Neuron (in vitro differentiated cells): ENCODE results near the gene RHOF.

ENCODE experiments used
- H2AFZ ChIP-seq: one replicate; pipeline ENCODE4 v1.6.1; 2013; ENCODE audit warnings: low read depth, mild to moderate bottlenecking, inconsistent platforms, low read length, moderate library complexity
- H3K27me3 ChIP-seq: one replicate; pipeline ENCODE4 v1.6.1; 2013; ENCODE audit warnings: low read length; ENCODE audit not compliant: insufficient read depth
- H3K36me3 ChIP-seq: one replicate; pipeline ENCODE4 v1.6.1; 2013; ENCODE audit warnings: low read length; ENCODE audit not compliant: insufficient read depth
- H3K4me1 ChIP-seq: one replicate; pipeline ENCODE4 v1.6.1; 2013; ENCODE audit warnings: low read length; ENCODE audit not compliant: insufficient read depth
- H3K4me3 ChIP-seq: 2 replicates; pipeline ENCODE4 v1.5.1; 2013; ENCODE audit warnings: mild to moderate bottlenecking, low read length, moderate library complexity
- H3K9me3 ChIP-seq: one replicate; pipeline ENCODE4 v1.6.1; 2013; ENCODE audit warnings: low read length

The RHOF gene

DNA sequence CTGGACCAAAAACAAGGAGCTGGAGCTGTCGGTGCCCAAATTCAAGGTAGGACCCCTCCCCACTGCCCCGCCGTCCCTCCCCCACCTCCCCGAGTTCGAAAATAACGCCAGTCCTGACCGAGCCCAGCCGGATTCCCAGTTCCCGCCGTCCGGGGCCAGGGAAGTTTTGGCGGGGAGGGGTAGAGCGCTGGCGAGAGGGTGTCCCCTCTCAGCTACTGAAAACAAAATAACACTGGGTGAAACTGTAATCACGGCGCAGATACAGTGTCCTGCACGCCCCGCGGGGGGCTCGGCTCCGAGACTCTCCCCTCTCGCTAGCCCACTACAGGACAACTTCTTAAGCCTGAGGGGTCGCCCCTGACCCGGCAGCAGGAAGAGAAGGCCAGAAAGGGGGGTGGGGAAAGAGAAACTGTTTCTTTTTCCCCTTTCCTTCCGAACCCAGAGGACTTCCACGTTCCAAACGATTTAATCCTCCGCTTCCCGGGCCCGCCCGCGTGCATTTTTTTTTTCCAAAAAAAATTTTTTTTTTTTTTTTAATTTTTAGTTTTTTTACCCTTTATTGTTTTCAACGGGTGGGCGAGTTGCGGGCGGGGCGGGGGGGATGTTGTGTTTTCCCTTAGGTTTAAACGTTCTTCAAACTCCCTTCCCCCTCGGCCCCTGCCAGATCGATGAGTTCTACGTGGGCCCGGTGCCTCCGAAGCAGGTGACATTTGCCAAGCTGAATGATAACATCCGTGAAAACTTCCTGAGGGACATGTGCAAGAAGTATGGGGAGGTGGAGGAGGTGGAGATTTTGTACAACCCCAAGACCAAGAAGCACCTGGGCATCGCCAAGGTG lies 11.9 kb upstream of the RHOF start:
- peaks cover 24% of the 10 kb centered on the region for H3K36me3 ChIP-seq
- no peak overlapping the region for H2AFZ ChIP-seq

DNA sequence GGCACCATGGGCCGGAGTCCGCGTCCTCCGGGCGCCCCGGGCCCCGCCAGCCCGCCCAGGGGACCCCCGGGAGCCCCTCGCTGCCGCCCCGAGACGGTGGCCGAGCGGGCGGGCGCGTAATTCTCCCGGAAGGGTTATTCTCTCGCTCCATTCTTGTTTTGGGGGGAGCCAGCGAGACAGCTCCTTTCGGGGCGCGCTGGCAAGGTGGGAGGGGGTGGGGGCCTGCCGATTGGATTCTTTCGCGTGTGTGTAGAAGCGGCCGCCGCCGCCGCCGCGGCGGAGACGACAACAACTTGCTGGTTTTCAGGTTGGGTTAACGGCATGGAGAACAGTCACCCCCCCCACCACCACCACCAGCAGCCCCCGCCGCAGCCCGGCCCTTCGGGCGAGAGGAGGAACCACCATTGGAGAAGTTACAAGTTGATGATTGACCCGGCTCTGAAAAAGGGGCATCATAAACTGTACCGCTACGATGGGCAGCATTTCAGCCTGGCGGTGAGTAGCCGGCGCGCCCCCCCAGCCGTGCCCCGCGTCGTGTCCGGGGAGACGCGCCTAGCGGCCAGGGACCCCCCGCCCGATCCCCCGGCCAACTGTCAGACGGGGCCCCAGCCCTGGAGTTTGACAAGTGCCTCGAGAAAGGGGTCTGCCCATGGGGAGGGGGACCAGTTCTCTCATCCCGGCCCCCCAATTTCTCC lies 11.1 kb upstream of the RHOF start:
- Histone ChIP-seq H3K36me3 (peaks cover 16% of the 10 kb centered on the region), H3K27me3 (no peaks in the 10 kb centered on the region), H3K4me3 (peak overlapping the region; percentile 88), H2AFZ (no peak overlapping the region), H3K9me3 (no peaks in the 10 kb centered on the region), H3K4me1 (peaks cover 31% of the 10 kb centered on the region)

More for the DNA sequence above, 11.9 kb upstream of the RHOF start:
- H3K4me1 ChIP-seq = peaks cover 29% of the 10 kb centered on the region
- no peaks in the 10 kb centered on the region for H3K27me3 ChIP-seq
- peak overlapping the region; percentile 88 for H3K4me3 ChIP-seq
- H3K9me3 ChIP-seq = no peaks in the 10 kb centered on the region

DNA sequence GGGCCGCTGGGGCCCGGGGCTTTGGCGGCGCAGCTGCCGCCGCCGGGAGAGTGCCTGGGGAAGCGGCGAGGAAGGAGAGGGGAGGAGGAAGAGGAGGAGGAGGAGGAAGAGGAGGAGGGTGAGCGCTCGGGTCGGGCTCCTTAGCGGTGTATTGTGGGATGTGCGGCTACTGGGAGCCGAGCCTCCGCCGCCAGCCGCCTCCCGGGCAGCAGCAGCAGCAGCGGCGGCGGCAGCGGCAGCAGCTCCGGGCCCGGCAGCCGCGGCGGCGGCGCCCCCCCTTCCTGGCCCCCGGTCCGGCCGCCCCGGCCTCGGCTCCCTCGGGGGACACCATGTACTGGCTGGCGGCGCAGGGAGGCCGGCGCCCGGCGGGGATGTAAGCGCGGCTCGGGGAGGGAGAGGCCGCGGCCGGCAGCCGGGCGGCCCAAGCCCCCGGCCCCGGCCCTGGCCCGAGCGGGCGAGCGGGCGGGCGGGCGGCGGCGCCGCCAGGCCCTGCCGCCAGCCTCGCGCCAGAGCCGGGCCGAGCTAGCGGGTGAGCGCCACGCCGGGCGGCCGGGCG lies 10.5 kb upstream of the RHOF start, which contains the start of gene SETD1B:
Gene SETD1B, plus strand, starts transcription at position 149 of the 556 bp plus-strand sequence. CDS start 729 bp downstream, outside the sequence.
- no peaks in the 10 kb centered on the region for H3K27me3 ChIP-seq
- no peak within 1 kb of the TSS for H2AFZ ChIP-seq
- H3K4me3 ChIP-seq = peak within 1 kb of the TSS; percentile 88
- H3K36me3 ChIP-seq = peaks cover 14% of the 10 kb centered on the region
- no peaks in the 10 kb centered on the region for H3K9me3 ChIP-seq
- H3K4me1 ChIP-seq = peaks cover 36% of the 10 kb centered on the region

DNA sequence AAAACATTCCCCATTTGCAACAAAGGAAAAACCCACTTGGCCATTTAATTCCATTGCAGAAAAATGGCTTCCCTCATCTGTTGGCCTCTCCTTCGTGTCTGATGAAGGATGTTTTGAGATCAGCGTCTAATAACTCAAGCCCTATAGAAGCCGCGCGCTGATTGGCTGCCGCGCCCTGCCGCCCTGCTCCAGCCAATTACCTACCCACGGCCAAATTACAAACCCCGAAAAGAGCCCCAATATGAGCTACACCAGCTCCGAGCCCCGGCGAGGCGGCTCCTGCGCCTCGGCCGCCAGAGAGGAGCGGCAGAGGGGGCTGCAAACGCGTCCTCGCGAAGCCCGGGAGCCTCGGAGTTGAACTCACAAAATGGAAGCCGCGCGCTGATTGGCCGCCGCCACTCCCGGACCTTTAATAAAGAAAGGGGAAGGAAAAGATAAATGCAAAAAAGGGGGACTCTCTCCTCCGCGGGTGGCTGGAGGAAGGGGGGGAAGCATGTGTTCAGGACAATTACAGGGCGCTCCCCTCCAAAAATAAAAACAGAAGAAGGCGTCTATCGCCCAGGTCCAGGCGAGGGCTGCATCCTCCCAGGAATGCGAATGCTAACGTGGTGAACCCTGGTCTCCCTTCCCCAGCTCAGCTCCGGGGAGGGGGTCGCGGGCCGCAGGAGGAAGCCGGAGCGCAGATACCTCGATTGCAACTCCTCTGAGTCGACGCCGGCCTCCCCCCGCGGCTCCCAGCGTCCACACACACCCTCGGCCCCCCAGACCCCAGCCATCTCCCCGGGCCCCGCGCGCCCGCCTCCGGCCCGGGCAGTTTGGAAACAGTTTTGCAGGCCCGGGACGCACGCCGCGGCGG lies 9.6 kb upstream of the RHOF start:
- peaks cover 16% of the 10 kb centered on the region for H3K36me3 ChIP-seq
- peak overlapping the region; percentile 88 for H3K4me3 ChIP-seq
- no peak overlapping the region for H2AFZ ChIP-seq

DNA sequence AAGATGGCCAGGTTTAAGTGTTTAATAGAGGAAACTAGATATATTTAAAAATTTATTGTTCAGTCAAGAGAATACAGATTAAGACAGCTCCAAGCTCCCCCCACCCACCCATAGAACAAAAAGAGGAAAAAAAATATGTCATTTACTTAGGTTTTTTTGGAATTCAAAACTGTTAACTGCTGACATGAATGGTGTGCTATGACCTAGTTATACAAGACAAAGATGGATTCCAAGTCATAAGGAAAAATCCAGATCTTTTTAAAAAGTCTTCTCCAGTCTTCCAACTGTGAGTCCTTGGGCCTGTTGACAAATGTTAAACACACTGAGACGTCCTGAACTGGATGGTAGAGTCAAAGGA lies 9.0 kb upstream of the RHOF start:
- H3K27me3 ChIP-seq = no peaks in the 10 kb centered on the region
- no peak overlapping the region for H2AFZ ChIP-seq
- H3K4me1 ChIP-seq = peaks cover 51% of the 10 kb centered on the region
- peaks cover 19% of the 10 kb centered on the region for H3K36me3 ChIP-seq
- H3K9me3 ChIP-seq = no peaks in the 10 kb centered on the region
- H3K4me3 ChIP-seq = peak overlapping the region; percentile 88

More for the DNA sequence above, 9.6 kb upstream of the RHOF start:
- H3K9me3 ChIP-seq = no peaks in the 10 kb centered on the region
- peaks cover 45% of the 10 kb centered on the region for H3K4me1 ChIP-seq
- H3K27me3 ChIP-seq = no peaks in the 10 kb centered on the region

DNA sequence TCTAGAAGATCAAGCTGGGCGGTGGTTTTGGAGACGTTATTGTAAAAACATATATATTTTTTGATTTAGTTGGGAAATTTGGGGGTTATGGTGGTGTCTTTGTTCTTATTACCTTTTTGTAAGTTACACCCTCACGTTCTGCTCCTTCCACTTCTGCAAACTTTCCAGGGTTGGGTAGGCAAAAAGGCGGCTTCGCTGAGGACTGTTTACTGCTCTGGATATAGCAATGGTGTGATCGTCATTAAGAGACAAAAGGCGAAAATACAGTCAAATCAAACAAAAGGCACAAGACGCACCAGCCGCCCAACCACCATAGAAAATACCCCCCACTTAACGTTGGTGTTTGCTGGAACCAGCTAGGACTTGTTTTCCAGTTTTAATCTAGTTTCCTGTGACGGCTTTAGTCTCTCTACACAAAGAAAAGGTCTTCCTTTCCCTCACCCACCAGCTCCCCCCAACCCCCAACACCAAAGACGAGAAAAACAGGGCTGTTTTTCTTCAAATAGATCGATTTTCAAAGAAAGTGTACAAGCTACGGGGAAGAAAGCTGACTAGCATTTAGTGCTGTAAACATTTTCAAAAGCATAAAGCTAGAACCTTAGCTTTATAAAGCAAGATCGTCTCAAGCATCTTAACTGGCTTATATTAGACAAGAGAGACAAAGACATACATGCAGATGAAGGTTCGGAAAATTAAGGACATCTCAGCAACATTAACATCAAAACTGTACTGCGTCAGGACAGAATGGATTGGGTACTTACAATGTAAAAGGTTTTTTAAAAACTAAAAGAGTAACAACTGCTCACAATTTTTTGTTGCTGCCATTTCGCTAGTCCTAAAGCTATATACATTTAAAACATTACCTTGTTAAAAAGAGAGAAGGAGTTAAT lies 8.4 kb upstream of the RHOF start:
- H3K27me3 ChIP-seq = no peaks in the 10 kb centered on the region
- no peak overlapping the region for H2AFZ ChIP-seq
- peaks cover 53% of the 10 kb centered on the region for H3K4me1 ChIP-seq
- no peaks in the 10 kb centered on the region for H3K9me3 ChIP-seq
- peaks cover 25% of the 10 kb centered on the region for H3K36me3 ChIP-seq
- peak overlapping the region; percentile 88 for H3K4me3 ChIP-seq

DNA sequence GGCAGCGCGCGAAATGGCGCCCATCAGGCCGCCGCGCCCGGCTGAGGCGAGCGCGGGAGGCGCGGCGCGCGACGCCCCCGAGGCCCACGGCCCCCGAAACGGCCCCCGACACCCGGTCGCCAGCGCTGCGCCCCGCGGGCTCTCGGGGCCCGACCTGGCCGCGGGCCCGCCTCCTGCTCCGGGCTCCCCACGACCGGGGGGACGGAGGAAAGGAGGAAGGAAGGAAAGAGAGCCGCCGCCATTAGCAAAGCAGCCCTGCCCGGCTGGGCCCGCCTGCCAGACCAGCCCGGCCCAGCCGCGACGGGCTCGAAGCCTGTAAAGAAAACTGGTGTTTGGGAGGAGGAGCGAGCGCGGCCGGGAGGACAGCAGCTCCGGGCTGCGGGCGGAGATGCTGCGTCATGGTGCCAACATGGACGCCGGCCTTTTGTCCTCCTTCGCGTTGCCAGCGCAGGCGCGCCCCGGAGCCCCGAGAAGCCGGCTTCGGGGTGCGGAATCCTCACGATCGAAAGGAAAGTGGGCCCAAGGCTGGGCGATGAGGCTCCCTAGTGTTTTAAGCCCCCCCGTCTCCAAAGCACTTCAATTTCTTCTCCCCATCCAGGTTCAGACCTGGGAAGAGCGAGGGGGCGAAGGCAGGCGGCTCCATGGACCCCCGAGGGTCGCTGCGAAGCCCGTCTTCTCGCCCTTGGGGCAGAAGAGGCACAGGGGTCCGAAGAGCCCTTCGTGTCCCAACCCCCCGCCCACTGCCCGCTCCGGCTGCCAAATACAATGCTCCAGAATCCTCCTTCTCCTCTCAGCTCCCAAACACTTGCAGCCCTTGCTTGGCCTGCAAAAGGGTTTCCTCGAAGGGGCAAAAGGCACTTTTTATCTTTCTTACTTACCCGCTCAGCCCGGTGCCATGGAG lies 7.5 kb upstream of the RHOF start:
- peak overlapping the region; percentile 88 for H3K4me3 ChIP-seq
- peaks cover 49% of the 10 kb centered on the region for H3K4me1 ChIP-seq
- no peaks in the 10 kb centered on the region for H3K27me3 ChIP-seq
- no peak overlapping the region for H2AFZ ChIP-seq
- H3K9me3 ChIP-seq = no peaks in the 10 kb centered on the region
- peaks cover 31% of the 10 kb centered on the region for H3K36me3 ChIP-seq

DNA sequence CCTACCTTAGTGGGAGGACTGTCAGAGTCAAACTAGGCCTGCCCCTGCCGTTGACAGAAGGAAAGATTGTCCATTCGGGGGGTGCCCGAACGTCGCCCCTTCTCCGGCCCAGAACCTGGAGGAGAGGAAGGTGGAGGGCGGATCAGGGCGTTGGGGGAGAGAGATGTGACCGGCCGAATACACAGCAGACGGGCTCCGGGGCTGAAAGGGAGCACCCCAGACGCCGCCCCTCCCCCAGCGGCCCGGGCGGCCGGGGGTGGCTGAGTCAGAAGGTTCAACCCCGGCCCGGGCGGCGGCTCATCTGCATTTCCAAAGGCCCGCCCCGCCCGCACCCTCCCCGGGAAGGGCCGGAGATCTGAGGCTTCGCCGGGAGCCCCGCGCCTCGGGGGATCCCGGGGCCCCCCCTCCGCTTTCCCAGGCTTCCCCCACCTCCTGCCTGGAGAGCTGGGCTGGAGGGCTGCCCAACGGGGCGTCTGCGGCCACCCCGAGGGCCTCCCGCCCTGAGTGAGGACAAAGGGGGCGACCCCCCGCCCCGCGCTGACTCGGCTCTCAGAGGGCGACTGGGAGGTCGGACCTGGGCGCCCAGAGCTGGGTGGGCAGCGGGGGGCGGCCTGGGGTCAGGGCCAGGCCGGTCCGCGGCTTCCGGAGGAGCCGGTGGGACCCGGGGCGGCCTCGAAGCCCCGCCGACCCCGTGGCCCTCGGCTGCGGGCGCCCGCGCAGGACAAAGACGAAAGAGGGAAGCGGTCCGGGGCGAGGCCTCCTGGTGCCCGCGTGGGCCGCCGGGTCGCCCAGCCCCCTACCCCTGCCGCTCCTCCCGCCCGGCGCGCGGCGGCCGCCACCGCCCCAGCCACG lies 6.6 kb upstream of the RHOF start:
- peaks cover 33% of the 10 kb centered on the region for H3K36me3 ChIP-seq
- H3K27me3 ChIP-seq = no peaks in the 10 kb centered on the region
- peaks cover 46% of the 10 kb centered on the region for H3K4me1 ChIP-seq

DNA sequence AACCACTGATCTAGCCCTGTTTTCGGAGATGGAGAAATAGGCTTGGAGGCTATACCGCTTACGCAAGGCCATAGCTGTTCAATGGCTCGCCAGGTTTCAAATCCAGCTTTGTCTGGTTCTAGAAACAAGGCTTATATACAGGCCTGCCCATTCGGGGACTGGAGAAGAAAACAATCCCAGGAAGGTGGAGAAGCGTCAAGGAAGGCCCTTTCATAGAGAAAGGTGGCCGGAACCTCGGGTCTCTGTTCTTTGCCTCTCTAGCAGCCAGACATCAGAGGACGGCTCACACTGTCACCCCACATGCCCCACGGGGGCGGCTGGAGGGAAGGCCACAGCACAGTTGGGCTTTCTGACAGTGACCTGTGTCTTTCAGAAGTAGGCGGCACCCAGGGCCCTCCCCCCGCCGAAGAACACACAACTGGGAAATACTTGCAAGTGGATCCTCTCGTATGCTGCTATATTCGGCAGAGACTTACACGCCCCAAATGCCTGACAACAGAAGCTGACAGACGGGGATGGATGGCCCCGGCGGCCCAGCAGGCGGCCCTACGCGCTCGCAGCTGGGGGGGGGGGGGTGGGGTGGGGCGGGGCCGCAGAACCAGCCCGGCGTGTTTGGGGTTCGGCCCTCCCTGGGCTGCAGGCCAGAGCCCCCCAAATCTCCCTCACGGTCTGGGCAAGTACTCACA lies 5.8 kb upstream of the RHOF start:
- Histone ChIP-seq H3K4me3 (peak overlapping the region; percentile 88), H3K27me3 (no peaks in the 10 kb centered on the region), H3K4me1 (peaks cover 46% of the 10 kb centered on the region), H3K9me3 (no peaks in the 10 kb centered on the region), H3K36me3 (peaks cover 36% of the 10 kb centered on the region), H2AFZ (no peak overlapping the region)

More for the DNA sequence above, 6.6 kb upstream of the RHOF start:
- peak overlapping the region; percentile 88 for H3K4me3 ChIP-seq
- no peak overlapping the region for H2AFZ ChIP-seq
- H3K9me3 ChIP-seq = no peaks in the 10 kb centered on the region

DNA sequence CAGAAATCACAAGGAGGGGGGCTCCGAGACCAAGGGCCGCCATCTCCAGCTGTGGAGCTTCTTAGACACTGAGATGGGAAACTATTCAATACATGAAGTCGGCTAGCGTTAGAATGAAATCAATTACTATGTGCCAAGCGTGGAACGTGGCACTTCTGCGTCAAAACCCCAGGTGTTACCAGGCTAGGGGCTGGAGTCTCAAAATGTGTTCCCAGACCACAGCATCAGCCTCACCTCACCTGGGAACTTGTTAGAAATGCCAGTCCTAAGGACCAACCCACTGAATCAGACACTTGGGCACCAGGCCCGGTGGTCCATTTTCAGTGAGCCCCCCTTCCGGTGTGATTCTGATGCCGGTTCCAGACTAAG lies 5.3 kb upstream of the RHOF start:
- H3K4me1 ChIP-seq = peaks cover 46% of the 10 kb centered on the region
- peak overlapping the region; percentile 88 for H3K4me3 ChIP-seq
- no peak overlapping the region for H2AFZ ChIP-seq
- no peaks in the 10 kb centered on the region for H3K9me3 ChIP-seq
- H3K27me3 ChIP-seq = no peaks in the 10 kb centered on the region
- peaks cover 37% of the 10 kb centered on the region for H3K36me3 ChIP-seq
